H1 (cell line): ENCODE data around the gene GPC1. TPM values are rescaled to one million over a fixed set of nuclear protein-coding genes. Genes with fewer than 3 reads are reported as not detected.

ENCODE experiments used
- CTCF ChIA-PET: fragments of 300-600 bp; sonication (Branson Sonifier 250); formaldehyde crosslinking; loops from one replicate; lab custom pipeline; 2021; ENCODE audit not compliant: partially characterized antibody; lab: Charles Lee
- POLR2A ChIA-PET: fragments of 300-600 bp; sonication (Branson Sonifier 250); formaldehyde crosslinking; loops from one replicate; lab custom pipeline; 2021; ENCODE audit warnings: inconsistent platforms; ENCODE audit not compliant: partially characterized antibody; lab: Charles Lee
- DNase-seq, 2 experiments: peaks; one replicate each; pipeline versions ENCODE4 v3.0.0 to v3.0.0-alpha.2; 2010 to 2022; ENCODE audit warnings: low spot score in 2 of 2, low read depth in 1 of 2, mixed read lengths in 1 of 2
- FAIRE-seq: peaks from 2 replicates; lab custom pipeline; 2011; peaks lifted over from hg19 to GRCh38; lab: Jason Lieb, UNC
- H2AFZ ChIP-seq: 2 replicates; pipeline ENCODE4 v1.8.1; 2012; ENCODE audit warnings: low read length, inconsistent platforms
- H2AK5ac ChIP-seq: 2 replicates; pipeline ENCODE4 v1.6.1; 2013; ENCODE audit warnings: low read depth, low read length
- H2BK120ac ChIP-seq: replicated peaks from 2 replicates; pipeline ENCODE3; 2013; ENCODE audit warnings: low read depth, low read length, inconsistent platforms
- H2BK12ac ChIP-seq: 2 replicates; pipeline ENCODE4 v1.6.1; 2013; ENCODE audit warnings: low read depth, low read length
- H2BK15ac ChIP-seq: 2 replicates; pipeline ENCODE4 v1.6.1; 2013; ENCODE audit warnings: low read length
- H2BK20ac ChIP-seq: 2 replicates; pipeline ENCODE4 v1.6.1; 2013; ENCODE audit warnings: low read length
- H2BK5ac ChIP-seq: 2 replicates; pipeline ENCODE4 v1.6.1; 2013; ENCODE audit warnings: low read depth, low read length
- H3K14ac ChIP-seq: 2 replicates; pipeline ENCODE4 v1.6.1; 2013; ENCODE audit warnings: inconsistent platforms; ENCODE audit not compliant: insufficient read length
- H3K18ac ChIP-seq: 2 replicates; pipeline ENCODE4 v1.6.1; 2013; ENCODE audit warnings: low read length; ENCODE audit errors: extremely low read depth
- H3K23ac ChIP-seq: 2 replicates; pipeline ENCODE4 v1.6.1; 2013; ENCODE audit warnings: inconsistent platforms; ENCODE audit not compliant: insufficient read length
- H3K23me2 ChIP-seq: 2 replicates; pipeline ENCODE4 v1.6.1; 2013; ENCODE audit warnings: low read depth, low read length
- H3K27ac ChIP-seq: 2 replicates; pipeline ENCODE4 v1.6.1; 2011; ENCODE audit warnings: low read depth, low read length, inconsistent platforms
- H3K27me3 ChIP-seq, 4 experiments: replicated peaks in 1 of 4; 1 replicate in 1 of 4; 2 replicates in 3 of 4; pipeline versions ENCODE4 v1.6.1 to v1.8.1; 2011 to 2013; ENCODE audit warnings: low read length in 3 of 4, mild to moderate bottlenecking in 3 of 4, inconsistent platforms in 2 of 4, mixed read lengths in 2 of 4, moderate library complexity in 1 of 4; ENCODE audit not compliant: control insufficient read depth in 3 of 4, insufficient read depth in 3 of 4; ENCODE audit errors: extremely low read depth in 1 of 4
- H3K36me3 ChIP-seq, 4 experiments: 2 replicates each; pipeline versions ENCODE4 v1.6.1 to v1.8.1; 2011 to 2013; ENCODE audit warnings: mild to moderate bottlenecking in 4 of 4, low read length in 3 of 4, moderate library complexity in 2 of 4, control low read depth in 1 of 4, inconsistent platforms in 1 of 4; ENCODE audit not compliant: insufficient read depth in 4 of 4, control insufficient read depth in 2 of 4
- H3K4ac ChIP-seq: replicated peaks from 2 replicates; pipeline ENCODE3; 2013; ENCODE audit warnings: low read length, low read depth, mixed read lengths, inconsistent platforms; ENCODE audit not compliant: insufficient read length
- H3K4me1 ChIP-seq, 4 experiments: replicated peaks in 1 of 4; 1 replicate in 1 of 4; 2 replicates in 3 of 4; pipeline versions ENCODE4 v1.6.1 to v1.8.1; 2011 to 2013; ENCODE audit warnings: low read length in 3 of 4, inconsistent platforms in 2 of 4, mixed read lengths in 1 of 4; ENCODE audit not compliant: insufficient read depth in 4 of 4, control insufficient read depth in 3 of 4
- H3K4me2 ChIP-seq, 2 experiments: 2 replicates each; pipeline versions ENCODE4 v1.6.1 to v1.8.1; 2011 to 2013; ENCODE audit warnings: low read depth in 2 of 2, low read length in 2 of 2, control low read depth in 1 of 2, inconsistent platforms in 1 of 2, mild to moderate bottlenecking in 1 of 2; ENCODE audit not compliant: insufficient read depth in 1 of 2
- H3K4me3 ChIP-seq, 4 experiments: fragments of 200-600, 300-600 bp in 1 of 4; sonication (generic), shearing (Covaris generic), sonication (Bioruptor Twin) in 1 of 4; 2 replicates each; pipeline versions ENCODE4 v1.5.1 to v1.8.1; 2011 to 2016; ENCODE audit warnings: low read length in 4 of 4, low read depth in 3 of 4, control low read depth in 2 of 4, inconsistent platforms in 2 of 4, mild to moderate bottlenecking in 2 of 4, mixed read lengths in 1 of 4, moderate library complexity in 1 of 4; ENCODE audit not compliant: insufficient read depth in 2 of 4; ENCODE audit errors: extremely low read depth in 1 of 4
- H3K56ac ChIP-seq: replicated peaks from 2 replicates; pipeline ENCODE3; 2013; ENCODE audit warnings: low read depth, mild to moderate bottlenecking, mixed read lengths, low read length, inconsistent platforms; ENCODE audit not compliant: insufficient read length
- H3K79me1 ChIP-seq: 2 replicates; pipeline ENCODE4 v1.6.1; 2013; ENCODE audit warnings: low read depth, low read length, control low read depth
- H3K79me2 ChIP-seq, 2 experiments: 2 replicates each; pipeline versions ENCODE4 v1.6.1 to v1.8.1; 2012 to 2013; ENCODE audit warnings: low read length in 2 of 2, mild to moderate bottlenecking in 2 of 2, inconsistent platforms in 1 of 2; ENCODE audit not compliant: insufficient read depth in 2 of 2, control insufficient read depth in 1 of 2
- H3K9ac ChIP-seq, 4 experiments: replicated peaks in 1 of 4; 1 replicate in 1 of 4; 2 replicates in 3 of 4; pipeline versions ENCODE4 v1.6.1 to v1.8.1; 2011 to 2013; ENCODE audit warnings: low read depth in 3 of 4, low read length in 3 of 4, control low read depth in 2 of 4, mild to moderate bottlenecking in 2 of 4, moderate library complexity in 2 of 4, inconsistent platforms in 1 of 4; ENCODE audit errors: extremely low read depth in 1 of 4
- H3K9me3 ChIP-seq, 2 experiments: 2 replicates each; pipeline versions ENCODE4 v1.6.1 to v1.8.1; 2012 to 2013; ENCODE audit warnings: mild to moderate bottlenecking in 2 of 2, moderate library complexity in 2 of 2, control low read depth in 1 of 2, inconsistent platforms in 1 of 2, low read depth in 1 of 2, low read length in 1 of 2, mixed read lengths in 1 of 2; ENCODE audit not compliant: insufficient read depth in 2 of 2
- H4K20me1 ChIP-seq, 2 experiments: replicated peaks in 1 of 2; 2 replicates each; pipeline versions ENCODE3 to v1.8.1; 2011 to 2013; ENCODE audit warnings: inconsistent platforms in 2 of 2, low read length in 2 of 2, mild to moderate bottlenecking in 1 of 2; ENCODE audit not compliant: insufficient read depth in 2 of 2, control insufficient read depth in 1 of 2
- H4K5ac ChIP-seq: 2 replicates; pipeline ENCODE4 v1.6.1; 2013; ENCODE audit warnings: low read length, low read depth, mixed read lengths, inconsistent platforms; ENCODE audit not compliant: insufficient read length
- H4K8ac ChIP-seq: 2 replicates; pipeline ENCODE4 v1.8.0; 2013; ENCODE audit warnings: mild to moderate bottlenecking, moderate library complexity, low read length, inconsistent platforms; ENCODE audit not compliant: insufficient read depth; ENCODE audit errors: extremely low read depth
- H4K91ac ChIP-seq: replicated peaks from 2 replicates; pipeline ENCODE3; 2013; ENCODE audit warnings: low read length, mixed read lengths, inconsistent platforms; ENCODE audit not compliant: insufficient read length
- CBX5 ChIP-seq: fragments of 300-800, 300-1000 bp; sonication (generic); IDR thresholded peaks from 2 replicates; pipeline ENCODE4 v1.7.1; 2016; ENCODE audit warnings: antibody characterized with exemption, low read length, low read depth
- CHD2 ChIP-seq: IDR thresholded peaks from 2 replicates; pipeline ENCODE4 v1.6.1; 2012; ENCODE audit warnings: low read length, improper control_type of control experiment
- GABPA ChIP-seq: IDR thresholded peaks from 2 replicates; pipeline ENCODE4 v1.6.1; 2011; ENCODE audit warnings: mild to moderate bottlenecking, low read length, moderate library complexity, borderline replicate concordance; ENCODE audit not compliant: insufficient read depth
- POU5F1 ChIP-seq: IDR thresholded peaks from 2 replicates; pipeline ENCODE4 v1.6.1; 2011; ENCODE audit warnings: low read depth, mild to moderate bottlenecking, low read length, moderate library complexity
- SIRT6 ChIP-seq: IDR thresholded peaks from one replicate; pipeline ENCODE4 v1.7.1; 2012; ENCODE audit warnings: low read length, inconsistent platforms
- WGBS, 2 experiments: shearing (Covaris generic) in 1 of 2; methylation state at CpG; one replicate each; pipeline versions ENCODE4 v1.1.6 to v1.1.7; 2013 to 2015; ENCODE audit warnings: low lambda C conversion rate in 2 of 2, mixed read lengths in 2 of 2, inconsistent platforms in 1 of 2, low coverage in 1 of 2, missing lambda C conversion rate in 1 of 2; ENCODE audit not compliant: insufficient replicate concordance in 2 of 2, insufficient coverage in 1 of 2, insufficient read length in 1 of 2; ENCODE audit errors: extremely low coverage in 1 of 2, missing lambda C conversion rate in 1 of 2; 5-methylcytosine and 5-hydroxymethylcytosine counted together
- polyA plus RNA-seq, 7 experiments: library from polyadenylated mRNA; depleted of rRNA in 3 of 7; stranded (reverse) in 5 of 7; unstranded in 2 of 7; fragments of >200 nt in 5 of 7; fragments of 200-250 nt in 2 of 7; gene quantifications; 1 replicate in 5 of 7; 2 replicates in 1 of 7; 4 replicates in 1 of 7; pipeline versions ENCODE4 v1.2.1 to v1.2.3, GENCODE V29; 2011 to 2013; ENCODE audit warnings: missing spikeins in 2 of 7, mixed read lengths in 2 of 7
- total RNA-seq: library from RNA; stranded (reverse); fragmentation: NEBNext Ultra II Directional; extraction: Animal tissue kit (Norgen Biotek cat#: 25700); gene quantifications from 2 replicates; pipeline ENCODE4 v1.2.1, GENCODE V29; 2021

GPC1 gene
- total and polyA plus RNA-seq, 2 of the 8 experiments (the other 6 are each of a cell fraction or from before 2014, with no cell fraction given): 21.9 to 28.3 TPM

DNA sequence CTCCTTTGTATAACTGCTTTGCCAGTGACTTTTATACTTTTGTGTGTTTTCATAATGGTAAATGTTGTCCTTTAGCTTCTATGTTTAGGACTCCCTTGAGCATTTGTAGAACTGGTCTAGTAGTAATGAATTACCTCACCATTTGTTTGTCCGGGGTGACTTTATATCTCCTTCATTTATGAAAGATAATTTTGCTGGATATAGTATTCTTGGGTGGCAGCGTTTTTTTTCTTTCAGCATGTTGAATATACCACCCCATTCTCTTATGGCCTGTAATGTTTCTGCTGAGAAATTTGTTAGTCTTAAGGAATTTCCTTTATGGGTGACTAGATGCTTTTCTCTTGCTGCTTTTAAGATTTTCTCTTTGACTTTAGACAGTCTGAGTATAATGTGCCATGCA is 56.0 kb downstream of the GPC1 start:
- H3K23ac ChIP-seq: no peak overlapping the region
- no peak overlapping the region for H2AFZ ChIP-seq
- no peak overlapping the region for H2BK15ac ChIP-seq
- no peaks in the 10 kb centered on the region for H3K36me3 ChIP-seq
- H3K9ac ChIP-seq: no peak overlapping the region
- H3K4me1 ChIP-seq: no peaks in the 10 kb centered on the region
- H3K27me3 ChIP-seq: 0 out of 7 replicates have a peak, but pooled peaks cover 0 to 2% (median 0%) of the 10 kb centered on the region in 4 experiments
- FAIRE-seq: no peak
- POLR2A ChIA-PET: no interaction called here
- no peaks in the 10 kb centered on the region for H3K23me2 ChIP-seq
- no peaks in the 10 kb centered on the region for H3K79me2 ChIP-seq
- H3K79me1 ChIP-seq: no peaks in the 10 kb centered on the region
- no peak overlapping the region for H2BK120ac ChIP-seq
- no peak overlapping the region for H2BK12ac ChIP-seq
- H3K14ac ChIP-seq: no peak overlapping the region
- H3K56ac ChIP-seq: no peak overlapping the region
- H3K9me3 ChIP-seq: peaks cover 19 to 22% of the 10 kb centered on the region in 2 experiments
- H3K27ac ChIP-seq: no peak overlapping the region
- no peak overlapping the region for H4K5ac ChIP-seq
- no peak overlapping the region for H3K4me2 ChIP-seq
- no peak for DNase-seq
- H3K18ac ChIP-seq: no peak overlapping the region
- 80% methylated on average over 2 of the region's 2 CpGs; no CpG with 5 or more reads in 1 of the 2 experiments for WGBS, 2 experiments
- CTCF ChIA-PET: interaction anchor here (0.7 kb wide), 1 partner anchor 30 kb away, joined by 4 read pairs; no protein-coding TSS in a partner anchor
- no peak overlapping the region for H4K8ac ChIP-seq
- no peak overlapping the region for H2AK5ac ChIP-seq
- no peak overlapping the region for H2BK20ac ChIP-seq
- no peak overlapping the region for H2BK5ac ChIP-seq
- no peaks in the 10 kb centered on the region for H4K20me1 ChIP-seq
- H4K91ac ChIP-seq: no peak overlapping the region
- H3K4me3 ChIP-seq: no peak overlapping the region
- H3K4ac ChIP-seq: no peak overlapping the region
- TF ChIP-seq CHD2 (no peak), POU5F1 (no peak), GABPA (no peak), CBX5 (no peak), SIRT6 (no peak)
